Keratinocyte (primary cell): ENCODE results near the gene PDXDC1. TPM values are rescaled to one million over a fixed set of nuclear protein-coding genes. Genes with fewer than 3 reads are reported as not detected.

Experiments
- DNase-seq: peaks from one replicate; pipeline ENCODE4 v3.0.0-alpha.2; 2011; ENCODE audit warnings: low read depth, missing footprints, low spot score
- FAIRE-seq: peaks from 2 replicates; lab custom pipeline; 2011; peaks lifted over from hg19 to GRCh38; lab: Jason Lieb, UNC
- H2AFZ ChIP-seq: 2 replicates; pipeline ENCODE4 v1.6.0; 2012; ENCODE audit warnings: low read length, control low read depth, inconsistent platforms; ENCODE audit not compliant: control insufficient read depth
- H3K27ac ChIP-seq: 2 replicates; pipeline ENCODE4 v1.5.1; 2011; ENCODE audit warnings: low read length; ENCODE audit not compliant: control insufficient read depth, insufficient read depth
- H3K27me3 ChIP-seq: 3 replicates; pipeline ENCODE4 v1.6.0; 2011; ENCODE audit warnings: low read length; ENCODE audit not compliant: control insufficient read depth, insufficient read depth; ENCODE audit errors: extremely low read depth
- H3K36me3 ChIP-seq, 2 experiments: 2 replicates in 1 of 2; 3 replicates in 1 of 2; pipeline ENCODE4 v1.5.1; 2011; ENCODE audit warnings: low read length in 2 of 2, mild to moderate bottlenecking in 1 of 2; ENCODE audit not compliant: control insufficient read depth in 2 of 2, insufficient read depth in 2 of 2; ENCODE audit errors: extremely low read depth in 1 of 2
- H3K4me1 ChIP-seq: 3 replicates; pipeline ENCODE4 v1.5.1; 2011; ENCODE audit warnings: low read length; ENCODE audit not compliant: control insufficient read depth, insufficient read depth; ENCODE audit errors: extremely low read depth
- H3K4me2 ChIP-seq: 3 replicates; pipeline ENCODE4 v1.6.0; 2011; ENCODE audit warnings: low read depth, low read length; ENCODE audit not compliant: control insufficient read depth, insufficient read depth; ENCODE audit errors: extremely low read depth
- H3K4me3 ChIP-seq, 3 experiments: fragments of 200-600 bp in 1 of 3; sonication (generic) in 1 of 3; 2 replicates in 2 of 3; 3 replicates in 1 of 3; pipeline ENCODE4 v1.5.1; 2011 to 2016; ENCODE audit warnings: low read length in 3 of 3, mild to moderate bottlenecking in 3 of 3, control low read depth in 2 of 3, inconsistent platforms in 1 of 3, low read depth in 1 of 3, mixed read lengths in 1 of 3, mixed run types in 1 of 3, moderate library complexity in 1 of 3; ENCODE audit not compliant: control insufficient read depth in 2 of 3, insufficient read depth in 2 of 3; ENCODE audit errors: extremely low read depth in 1 of 3
- H3K79me2 ChIP-seq: 2 replicates; pipeline ENCODE4 v1.6.0; 2012; ENCODE audit warnings: low read length; ENCODE audit not compliant: control insufficient read depth, insufficient read depth
- H3K9ac ChIP-seq: 3 replicates; pipeline ENCODE4 v1.6.0; 2011; ENCODE audit warnings: low read length; ENCODE audit not compliant: control insufficient read depth, insufficient read depth; ENCODE audit errors: extremely low read depth
- H3K9me1 ChIP-seq: 3 replicates; pipeline ENCODE4 v1.6.0; 2011; ENCODE audit warnings: low read length; ENCODE audit not compliant: control insufficient read depth, insufficient read depth; ENCODE audit errors: extremely low read depth
- H3K9me3 ChIP-seq: 2 replicates; pipeline ENCODE4 v1.5.1; 2012; ENCODE audit warnings: low read depth, low read length; ENCODE audit not compliant: control insufficient read depth
- H4K20me1 ChIP-seq: 3 replicates; pipeline ENCODE4 v1.6.0; 2011; ENCODE audit warnings: low read length; ENCODE audit not compliant: control insufficient read depth, insufficient read depth; ENCODE audit errors: extremely low read depth
- CTCF ChIP-seq, 3 experiments: IDR thresholded peaks in 1 of 3; conservative IDR thresholded peaks in 1 of 3; optimal IDR thresholded peaks in 1 of 3; 2 replicates in 2 of 3; 3 replicates in 1 of 3; pipeline versions ENCODE3 to v1.5.1; 2011; ENCODE audit warnings: low read length in 3 of 3, mild to moderate bottlenecking in 3 of 3, moderate library complexity in 2 of 3, control low read depth in 1 of 3, inconsistent platforms in 1 of 3; ENCODE audit not compliant: insufficient read depth in 2 of 3; ENCODE audit errors: extremely low read depth in 1 of 3
- EZH2 ChIP-seq: IDR thresholded peaks from one replicate; pipeline ENCODE4 v1.6.1; 2012; ENCODE audit warnings: inconsistent platforms, mild to moderate bottlenecking, low read length, moderate library complexity
- dilution Hi-C: fragments of 300-500 bp; cut with MboI; formaldehyde crosslinking; loops from one replicate; pipeline ENCODE4 v1.7.0; 2020; ENCODE audit warnings: low sequenced_read_pairs; ENCODE audit not compliant: extremely low pct_ligation_motif_present
- polyA plus RNA-seq, 5 experiments: library from polyadenylated mRNA; depleted of rRNA in 3 of 5; stranded (reverse) in 3 of 5; stranded (forward) in 1 of 5; unstranded in 1 of 5; fragments of >200 nt; gene quantifications; 1 replicate in 1 of 5; 2 replicates in 3 of 5; 3 replicates in 1 of 5; pipeline versions ENCODE4 v1.2.1 to v1.2.3, GENCODE V29; 2011 to 2012; ENCODE audit warnings: missing spikeins in 2 of 5, low read depth in 1 of 5, low replicate concordance in 1 of 5

Gene PDXDC1
- polyA plus RNA-seq, 1 donor (not counting 4 experiments of a cell fraction or from before 2014, with no cell fraction given), result 70.7 TPM

- peaks cover 25% of the 10 kb centered on the region for H3K79me2 ChIP-seq
- H3K36me3 ChIP-seq, result peaks cover 0 to under 1% of the 10 kb centered on the region in 2 experiments
- no peak overlapping the region for H3K27ac ChIP-seq
- no peak for FAIRE-seq
- peaks cover 6% of the 10 kb centered on the region for H3K4me1 ChIP-seq
- no peaks in the 10 kb centered on the region for H3K9me3 ChIP-seq
- H4K20me1 ChIP-seq, result no peaks in the 10 kb centered on the region
- no peaks in the 10 kb centered on the region for H3K27me3 ChIP-seq
- H2AFZ ChIP-seq, result no peak overlapping the region
- TF ChIP-seq CTCF (optimal IDR thresholded peaks at IDR 0.05 in 1 of 3, IDR thresholded peaks at IDR 0.05 in 1 of 3, conservative IDR thresholded peaks at IDR 0.05 in 1 of 3; ENCODE audit: extremely low read depth in 1 of 3, insufficient read depth in 2 of 3, low read length in 3 of 3) (no peak), EZH2 (no peak)
- H3K9ac ChIP-seq, result no peak overlapping the region
- H3K4me2 ChIP-seq, result no peak overlapping the region
- dilution Hi-C loops, result no loop called here
- H3K4me3 ChIP-seq, result no peak overlapping the region
- no peaks in the 10 kb centered on the region for H3K9me1 ChIP-seq
- no peak for DNase-seq
These were observed 79.1 kb downstream of the PDXDC1 start for GRCh38 chr16:15053904-15054303.

- DNase-seq (no peak), FAIRE-seq (no peak)
- H3K9ac ChIP-seq, result peak overlapping the region; percentile 81
- H3K4me1 ChIP-seq, result peaks cover 6% of the 10 kb centered on the region
- H3K27me3 ChIP-seq, result no peaks in the 10 kb centered on the region
- H3K36me3 ChIP-seq, result peaks cover 0 to 4% of the 10 kb centered on the region in 2 experiments
- no peak overlapping the region for H3K27ac ChIP-seq
- no peaks in the 10 kb centered on the region for H4K20me1 ChIP-seq
- H3K4me2 ChIP-seq, result peak overlapping the region; percentile 85
- no peaks in the 10 kb centered on the region for H3K9me3 ChIP-seq
- H2AFZ ChIP-seq, result peak overlapping the region; percentile 83
- dilution Hi-C loops, result no loop called here
- H3K4me3 ChIP-seq, result peak overlapping the region; percentile 77 to 92 (median 80)
- H3K79me2 ChIP-seq, result peaks cover 25% of the 10 kb centered on the region
- no peak for TF ChIP-seq EZH2
- no peak for TF ChIP-seq CTCF (optimal IDR thresholded peaks at IDR 0.05 in 1 of 3, IDR thresholded peaks at IDR 0.05 in 1 of 3, conservative IDR thresholded peaks at IDR 0.05 in 1 of 3; ENCODE audit: extremely low read depth in 1 of 3, insufficient read depth in 2 of 3, low read length in 3 of 3)
- no peaks in the 10 kb centered on the region for H3K9me1 ChIP-seq
These were observed 79.7 kb downstream of the PDXDC1 start for GRCh38 chr16:15054357-15055140.
